Renal cortex interstitium (tissue), 11 donors: ENCODE results near the gene DUSP1. TPM values are rescaled to one million over a fixed set of nuclear protein-coding genes. Genes with fewer than 3 reads are reported as not detected.

Source experiments
- DNase-seq, 11 donors: peaks; one replicate each; pipeline ENCODE4 v3.0.0-alpha.2; 2013; ENCODE audit warnings: low read depth in 9 of 11, low spot score in 4 of 11; ENCODE audit errors: extremely low read depth in 1 of 11
- polyA plus RNA-seq, 3 donors: library from polyadenylated mRNA; unstranded; fragments of 120-200 nt; gene quantifications; one replicate each; pipeline ENCODE4 v1.2.1, GENCODE V29; 2013; ENCODE audit not compliant: insufficient read length in 3 of 3

Gene DUSP1
- polyA plus RNA-seq, 3 donors: 53.9 to 115 (median 86.6) TPM

GRCh38 chr5:172720655-172721054 is 50.3 kb downstream of the DUSP1 start:
- DNase-seq: no peak

- DNase-seq: no peak
Measured at GRCh38 chr5:172719211-172719610, 51.8 kb downstream of the DUSP1 start.

- no peak for DNase-seq
Measured at GRCh38 chr5:172718527-172719114, 52.4 kb downstream of the DUSP1 start.

Other genes with a start within 250 kb of the DUSP1 start
- 10 to 100 TPM; 14.7 to 17.4 (median 14.8) TPM for gene NEURL1B, start 129.9 kb downstream of the DUSP1 start, polyA plus RNA-seq
- gene ERGIC1, start 63.1 kb upstream of the DUSP1 start, polyA plus RNA-seq: 100 to 1,000 TPM; 106 to 124 (median 112) TPM
- gene RPL26L1, start 188.2 kb upstream of the DUSP1 start, polyA plus RNA-seq: 10 to 100 TPM; 48.0 to 66.6 (median 62.8) TPM
- gene ATP6V0E1, start 212.6 kb upstream of the DUSP1 start, polyA plus RNA-seq: 100 to 1,000 TPM; 200 to 235 (median 201) TPM